HG03025 (cell line): ENCODE data around the gene WNT7A.

ENCODE experiments used
- ATAC-seq: cut with Tn5 transposase; IDR thresholded peaks from one replicate; pipeline ENCODE4 v1.9.1; 2021; ENCODE audit warnings: mild to moderate bottlenecking, moderate library complexity; ENCODE audit not compliant: unreplicated experiment, low FRiP score

The WNT7A gene

DNA sequence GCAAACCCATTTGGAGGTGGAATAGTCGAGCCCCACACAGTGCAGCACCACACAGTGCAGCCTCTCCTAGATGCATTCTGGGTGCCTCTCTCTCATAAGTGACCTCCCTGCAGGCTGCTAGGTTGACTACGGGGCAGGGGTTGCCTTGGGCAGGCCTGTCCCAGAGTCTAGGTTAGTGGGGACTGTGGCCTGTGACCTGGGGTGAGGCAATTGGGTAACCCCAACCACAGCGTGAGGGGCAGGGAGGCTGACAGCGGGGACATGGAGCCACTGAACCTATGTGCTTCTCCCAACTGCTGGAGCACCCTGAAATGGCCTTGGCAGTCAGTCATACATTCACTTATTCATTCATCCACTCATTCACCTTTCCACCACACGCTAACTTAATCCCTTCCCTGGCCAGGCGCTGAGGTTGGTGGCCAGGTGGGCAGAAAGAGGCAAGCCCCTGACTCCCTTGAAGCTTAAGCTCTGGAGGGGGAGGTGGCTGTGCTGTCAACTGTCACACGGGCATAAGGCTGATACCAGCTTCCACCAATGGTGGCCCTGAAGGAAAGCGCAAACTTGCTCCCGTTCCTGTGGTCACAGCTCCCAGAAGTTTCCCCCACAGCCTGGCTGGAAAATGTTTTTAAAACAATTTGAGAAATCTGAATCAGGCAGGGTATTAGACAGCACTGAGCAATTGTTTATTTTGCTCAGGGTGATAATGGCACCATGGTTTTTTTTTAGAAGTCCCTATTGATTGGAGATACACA, 46.2 kb downstream of the WNT7A start:
- no peak for ATAC-seq

DNA sequence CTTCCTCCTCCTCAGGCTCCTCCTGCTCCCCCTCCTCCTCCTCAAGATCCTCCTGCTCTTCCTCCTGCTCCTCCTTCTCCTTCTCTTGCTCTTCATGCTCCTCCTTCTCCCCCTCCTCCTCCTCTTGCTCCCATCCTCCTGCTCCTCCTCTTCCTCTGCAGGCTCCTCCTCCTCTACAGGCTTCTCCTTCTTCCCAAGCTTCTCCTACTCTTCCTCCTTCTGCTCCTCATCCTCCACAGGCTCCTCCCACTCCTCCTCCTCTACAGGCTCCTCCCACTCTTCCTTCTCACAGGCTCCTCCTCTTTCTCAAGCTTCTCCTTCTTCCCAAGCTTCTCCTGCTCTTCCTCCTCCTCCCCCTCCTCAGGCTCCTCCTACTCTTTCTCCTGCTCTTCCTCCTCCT, 47.7 kb downstream of the WNT7A start:
- no peak for ATAC-seq

DNA sequence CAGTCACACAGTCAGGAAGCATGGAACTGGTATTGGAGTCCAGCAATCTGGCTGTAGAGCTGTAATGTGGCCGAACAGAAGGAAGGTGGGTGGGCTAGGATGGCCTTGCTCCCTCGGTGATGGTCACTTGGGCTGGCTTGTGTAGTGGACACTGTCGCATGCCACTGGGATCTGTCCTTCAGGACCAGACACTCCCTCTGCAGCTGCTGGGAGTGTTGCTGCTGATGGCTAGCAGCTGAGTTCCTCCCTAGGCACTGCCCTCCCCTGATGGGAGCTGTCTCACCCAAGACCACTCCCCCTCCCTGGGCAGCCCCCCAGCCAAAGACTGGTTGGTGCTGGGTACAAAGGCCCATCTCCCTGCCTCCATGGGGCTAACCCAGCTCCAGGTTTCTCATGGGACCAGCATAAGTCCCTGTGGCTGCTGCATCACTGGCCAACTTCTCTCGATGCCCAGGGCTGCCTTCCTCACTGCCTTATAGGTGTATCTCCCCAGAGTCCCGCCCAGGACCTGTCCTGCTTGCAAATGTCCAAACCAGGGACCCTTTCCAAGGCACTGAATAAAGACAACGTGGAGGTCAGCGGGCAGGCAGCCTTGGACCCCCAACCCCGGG, 48.4 kb downstream of the WNT7A start:
- no peak for ATAC-seq

DNA sequence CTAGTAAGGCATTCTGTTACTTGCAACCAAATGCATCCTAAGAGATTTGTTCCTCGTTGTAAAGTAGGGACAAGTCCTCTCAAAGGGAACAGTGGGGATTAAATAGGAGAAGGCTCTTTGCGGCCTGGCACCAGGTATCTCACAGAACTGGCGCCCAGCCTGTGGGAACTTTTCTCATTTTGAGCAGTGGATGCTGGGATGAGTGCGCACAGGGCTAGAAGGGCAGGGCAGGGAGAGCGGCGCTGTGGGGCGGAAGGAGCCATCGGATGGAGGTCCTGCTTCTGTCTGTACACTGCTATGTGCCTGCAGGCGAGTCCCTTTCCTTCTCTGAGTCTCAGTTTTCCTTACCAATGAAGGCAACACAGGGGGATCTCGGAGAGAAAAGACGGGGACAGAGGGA, 50.6 kb downstream of the WNT7A start:
- no peak for ATAC-seq

DNA sequence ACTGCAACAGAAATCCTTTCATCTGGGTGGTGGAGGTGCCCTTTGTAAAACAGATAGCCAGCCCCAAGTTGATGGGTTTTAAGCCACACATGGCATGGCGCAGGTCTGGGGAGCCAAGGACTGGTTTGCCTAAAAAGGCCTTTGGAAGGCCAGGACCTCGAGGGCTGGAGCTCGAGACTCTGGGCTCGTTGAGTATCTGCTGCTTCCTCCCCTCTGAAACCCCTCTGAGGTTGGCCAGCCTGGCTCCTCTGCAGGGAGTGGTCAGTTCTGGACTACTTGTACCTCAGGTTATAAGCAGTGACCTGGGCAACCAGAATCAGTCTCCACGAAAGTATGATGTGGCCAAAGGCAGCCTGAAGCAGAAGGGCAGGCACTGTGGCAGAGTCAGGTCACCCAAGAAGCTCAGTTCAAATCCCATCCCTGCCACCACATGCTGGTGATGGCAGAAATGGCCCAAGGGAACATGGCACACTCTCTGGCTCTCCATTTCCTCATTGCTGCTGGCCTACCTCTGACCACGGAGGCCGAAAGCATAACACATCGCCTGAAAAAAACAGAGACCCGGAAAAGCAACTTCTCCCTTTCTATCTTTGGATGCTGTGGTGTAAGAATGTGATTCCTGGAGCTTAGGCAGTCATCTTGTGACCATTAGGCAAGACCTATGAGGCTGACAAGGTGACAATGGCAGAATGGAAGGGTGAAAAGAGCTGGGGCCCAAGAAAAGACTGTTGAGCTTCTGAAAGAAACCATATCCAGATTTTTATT, 51.2 kb downstream of the WNT7A start:
- no peak for ATAC-seq

DNA sequence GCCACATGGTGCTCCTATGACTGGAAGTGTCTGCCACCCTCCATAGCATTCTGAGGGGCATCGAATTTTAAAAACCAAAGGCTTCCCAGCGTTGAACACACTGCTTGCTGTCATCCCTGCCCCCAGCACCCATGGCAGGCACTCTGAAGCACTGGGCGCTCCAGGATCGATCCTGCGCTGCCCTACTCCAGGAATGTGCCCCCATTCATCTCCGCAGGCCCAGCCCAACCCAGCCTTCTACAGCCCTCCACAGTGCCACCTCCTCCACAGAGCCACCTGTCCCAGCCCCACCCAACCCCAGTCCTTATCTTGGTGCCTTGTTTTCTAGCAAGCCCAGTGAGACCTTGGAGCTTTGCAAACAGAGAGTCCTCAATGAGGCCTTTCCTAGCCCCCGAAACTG, 52.2 kb downstream of the WNT7A start:
- no peak for ATAC-seq

DNA sequence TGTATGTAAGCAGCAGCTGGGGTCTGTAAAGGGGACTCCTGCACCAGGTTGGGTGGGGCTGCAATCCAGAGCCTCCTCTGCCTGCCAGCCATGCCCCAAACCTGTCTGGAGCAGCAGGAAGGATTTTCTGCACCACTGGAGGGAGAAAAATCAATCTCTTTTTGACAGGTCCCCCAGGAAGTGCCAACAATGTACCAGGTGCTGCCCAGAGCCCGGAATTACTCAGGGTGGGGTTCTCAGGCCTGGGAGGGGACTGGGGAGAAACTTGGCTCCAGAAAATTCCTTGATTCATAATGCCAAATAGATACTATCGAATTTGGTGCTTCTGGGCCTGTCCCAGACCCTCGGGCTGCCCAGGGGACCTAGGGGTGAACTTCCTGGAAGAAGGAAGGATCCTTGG, 52.6 kb downstream of the WNT7A start:
- no peak for ATAC-seq

DNA sequence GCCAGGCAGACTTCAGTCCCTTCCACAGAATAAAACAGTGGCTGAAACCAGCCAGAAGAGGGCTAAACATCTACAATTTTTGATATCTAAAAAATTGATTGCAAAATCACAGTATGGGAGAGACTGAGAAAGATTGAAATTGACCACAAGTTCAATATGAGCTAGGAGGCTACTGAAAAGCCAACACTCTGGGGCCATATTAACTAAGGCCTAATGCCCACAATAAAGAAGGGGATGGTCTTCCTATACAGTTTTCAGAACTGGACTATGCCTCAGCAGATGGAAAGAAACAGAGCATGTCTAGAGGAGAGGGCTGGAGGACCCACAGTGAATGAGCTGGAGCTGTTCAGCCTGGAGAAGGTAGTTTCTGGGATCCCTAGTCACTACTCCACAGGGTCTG, 53.2 kb downstream of the WNT7A start:
- ATAC-seq = no peak

DNA sequence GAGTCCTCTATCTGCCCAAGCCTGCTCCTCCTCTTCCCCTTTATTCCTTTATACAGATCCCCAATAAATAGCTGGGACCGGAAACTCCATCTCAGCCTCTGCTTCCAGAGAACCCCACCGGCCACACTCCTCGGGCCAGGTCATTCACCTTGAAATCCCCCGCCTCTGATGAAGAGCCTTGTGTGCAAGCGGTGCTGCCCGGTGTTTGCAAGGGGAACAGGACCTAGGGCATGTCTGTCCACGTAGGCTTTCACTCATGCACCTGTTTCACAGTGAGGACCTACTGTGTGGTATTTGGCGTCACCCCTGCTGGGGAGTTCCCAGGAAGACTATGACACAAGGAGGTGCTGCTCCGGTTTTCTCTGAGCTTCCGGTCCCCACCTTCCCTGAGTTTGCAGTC, 54.0 kb downstream of the WNT7A start:
- no peak for ATAC-seq

DNA sequence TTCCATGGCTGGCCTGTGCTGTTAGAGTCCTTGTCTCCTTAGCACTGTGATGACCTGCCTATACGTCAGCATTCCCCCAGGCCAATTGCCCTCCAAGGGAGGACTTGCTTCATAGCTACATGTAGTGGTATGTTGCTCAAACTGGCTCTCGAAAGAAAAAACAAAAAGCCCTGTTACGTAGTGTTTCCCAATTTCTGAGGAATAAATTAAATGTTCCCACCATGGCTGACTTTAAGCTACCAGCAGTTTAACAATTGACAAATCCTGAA, 54.6 kb downstream of the WNT7A start:
- ATAC-seq = no peak

DNA sequence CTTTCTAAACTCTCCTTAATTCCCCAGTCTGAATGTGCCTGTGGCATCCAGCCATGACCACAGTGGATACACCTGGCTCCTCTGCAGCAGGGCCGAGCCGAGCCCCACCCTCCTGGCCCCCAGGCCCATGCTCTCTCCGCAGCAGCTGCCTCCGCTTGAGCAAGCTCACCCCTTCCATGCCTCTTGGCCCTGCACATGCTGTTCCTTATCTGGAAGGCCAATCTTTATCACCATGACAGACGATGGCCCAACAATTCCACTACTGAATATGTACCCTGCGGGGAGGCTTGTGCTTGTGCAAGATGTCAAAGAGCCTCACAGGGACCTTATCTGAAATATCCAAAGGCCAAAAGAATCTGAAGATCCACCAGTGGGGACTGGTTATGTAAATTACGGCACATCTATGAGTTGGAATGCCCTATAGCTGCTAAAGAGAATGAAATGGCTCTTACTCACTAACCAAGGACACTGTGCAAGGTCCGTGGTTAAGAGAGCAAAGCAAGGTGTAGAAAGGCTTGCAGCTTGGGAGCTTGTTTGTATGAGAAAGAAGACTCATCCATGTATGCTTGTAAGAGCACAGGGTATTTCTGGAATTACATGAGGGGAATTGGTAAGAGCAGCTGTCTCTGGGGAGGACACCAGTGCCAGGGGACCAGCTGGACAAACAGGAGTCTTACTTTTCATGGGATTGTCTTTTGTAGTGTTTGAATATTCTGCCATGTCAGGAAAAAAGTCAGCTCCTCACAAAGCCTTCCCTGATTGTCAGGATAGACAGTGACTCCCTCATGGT, 55.2 kb downstream of the WNT7A start:
- ATAC-seq = no peak

DNA sequence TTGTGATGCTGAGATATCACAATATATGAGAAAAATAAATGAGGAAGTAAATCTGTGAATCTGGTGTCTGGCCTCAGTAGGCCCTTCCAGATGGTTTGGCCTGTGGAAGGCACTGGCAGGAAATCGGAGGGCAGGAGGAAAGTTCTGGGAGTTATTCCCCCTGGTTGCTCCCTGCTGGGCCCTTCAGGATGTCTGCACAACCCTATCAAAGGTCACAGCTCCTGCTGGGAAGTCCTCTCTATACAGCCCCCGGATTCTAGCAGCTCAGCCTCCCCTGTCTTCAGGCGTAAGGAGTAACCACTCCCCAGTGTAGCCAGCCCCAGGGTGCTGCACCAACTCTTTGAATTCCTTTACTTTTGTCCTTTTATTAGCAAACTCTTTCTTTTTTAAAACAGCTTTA, 56.2 kb downstream of the WNT7A start:
- ATAC-seq = no peak

DNA sequence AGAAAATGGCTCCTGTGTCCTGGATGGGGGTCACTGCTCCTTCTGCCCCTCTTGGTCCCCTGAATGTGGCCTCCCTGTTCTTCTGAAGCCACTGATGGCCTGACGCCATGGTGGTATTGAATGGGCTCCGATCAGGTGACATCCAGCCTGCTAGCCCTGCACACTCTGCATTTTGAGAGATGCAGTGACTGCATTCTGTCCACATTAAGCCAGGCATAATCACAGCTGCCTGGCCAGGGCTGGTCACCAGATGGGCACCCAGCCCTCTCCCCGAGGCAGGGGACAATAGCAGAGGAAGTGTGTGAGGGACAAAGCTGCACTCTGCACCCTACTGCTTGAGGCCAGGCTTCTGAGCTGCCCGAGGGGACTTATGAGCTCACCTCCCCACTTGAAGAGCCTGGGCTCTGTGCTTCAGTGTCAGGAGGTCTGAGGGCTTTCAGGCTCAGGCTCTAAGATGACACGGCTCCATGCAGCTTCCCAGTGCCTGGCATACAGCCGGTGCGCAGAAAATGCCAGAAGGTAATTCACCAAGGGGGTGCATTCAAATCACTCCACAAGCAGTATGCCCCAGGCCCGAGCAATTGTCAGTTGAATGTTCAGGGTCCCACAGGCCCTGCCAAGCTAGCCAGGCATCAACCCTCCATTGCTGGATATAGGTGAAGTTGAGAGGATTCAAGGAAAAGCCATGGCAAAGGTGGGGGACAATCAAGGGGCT, 56.8 kb downstream of the WNT7A start:
- ATAC-seq = no peak

DNA sequence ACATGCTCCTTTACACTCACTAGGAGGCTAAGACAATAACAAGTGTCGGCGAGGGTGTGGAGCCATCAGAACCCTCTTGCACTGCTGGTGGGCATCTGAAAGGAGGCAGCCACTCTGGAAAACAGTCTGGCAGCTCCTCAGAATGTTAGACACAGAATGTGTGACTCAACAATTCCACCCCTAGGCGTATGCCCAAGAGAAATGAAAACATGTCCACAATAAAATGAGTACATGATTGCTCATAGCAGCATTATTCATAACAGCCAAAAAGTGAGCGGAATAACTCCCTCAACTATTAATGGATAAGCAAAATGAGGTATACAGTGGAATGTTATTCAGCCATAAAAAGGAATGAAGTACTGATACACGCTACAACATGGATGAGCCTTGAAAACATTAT, 57.8 kb downstream of the WNT7A start:
- ATAC-seq = no peak

DNA sequence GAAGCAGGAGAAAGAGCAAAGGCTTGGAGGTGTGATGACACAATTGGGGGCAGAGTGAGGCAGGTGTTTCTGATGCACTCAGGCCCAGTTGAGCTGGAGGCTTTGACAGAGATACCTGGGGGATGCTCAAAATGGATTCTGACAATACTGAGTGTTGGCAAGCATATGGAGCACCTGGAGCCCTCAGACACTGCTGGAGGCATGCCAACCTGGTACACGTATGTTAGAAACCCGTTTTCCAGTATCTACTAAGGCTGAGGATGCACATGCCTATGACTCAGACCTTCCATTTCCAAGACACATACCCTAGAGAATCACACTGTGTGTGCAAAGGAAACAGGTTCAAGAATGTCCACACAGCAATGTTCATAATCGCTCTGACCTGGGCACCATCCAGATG, 58.7 kb downstream of the WNT7A start:
- no peak for ATAC-seq

DNA sequence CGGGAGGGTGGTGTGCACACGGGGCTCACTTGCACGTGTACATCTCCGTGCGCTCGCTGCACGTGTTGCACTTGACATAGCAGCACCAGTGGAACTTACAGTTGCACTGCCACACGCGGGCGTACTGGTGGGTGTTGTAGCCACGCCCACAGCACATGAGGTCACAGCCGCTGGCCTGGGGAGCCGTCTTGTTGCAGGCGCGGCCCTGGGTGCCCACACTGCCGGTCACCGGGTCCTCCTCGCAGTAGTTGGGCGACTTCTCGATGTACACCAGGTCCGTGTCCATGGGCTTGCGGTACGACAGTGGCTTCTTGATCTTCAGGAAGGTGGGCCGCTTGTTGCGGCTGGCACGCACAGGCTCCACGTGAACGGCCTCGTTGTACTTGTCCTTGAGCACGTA, 61.0 kb downstream of the WNT7A start:
- no peak for ATAC-seq

DNA sequence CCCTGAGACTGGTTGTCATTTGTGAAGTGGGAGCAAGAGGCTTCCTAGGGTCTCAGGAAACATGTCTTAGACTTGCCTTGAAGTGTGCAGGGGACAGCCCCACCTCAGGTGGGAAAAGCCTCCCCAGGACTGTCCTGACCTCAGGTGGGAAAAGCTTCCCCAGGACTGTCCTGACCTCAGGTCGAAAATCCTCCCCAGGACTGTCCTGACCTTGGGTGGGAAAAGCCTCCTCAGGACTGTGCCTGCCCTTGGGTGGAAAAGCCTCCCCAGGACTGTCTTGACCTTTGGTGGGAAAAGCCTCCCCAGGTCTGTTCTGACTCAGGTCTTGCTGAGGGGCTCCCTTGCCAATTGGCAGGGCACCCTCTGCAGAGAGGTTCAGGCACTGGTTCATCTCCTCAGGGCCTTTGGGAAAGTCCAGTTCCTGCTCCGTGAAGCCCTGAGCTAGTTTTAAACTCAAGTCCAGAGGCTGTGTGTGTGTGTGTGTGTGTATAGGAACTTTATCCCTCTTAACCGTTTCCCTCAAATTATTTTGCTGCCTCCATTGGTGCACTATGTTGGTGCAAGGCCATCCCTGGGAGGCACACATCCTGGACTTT, 64.7 kb downstream of the WNT7A start:
- ATAC-seq = no peak

DNA sequence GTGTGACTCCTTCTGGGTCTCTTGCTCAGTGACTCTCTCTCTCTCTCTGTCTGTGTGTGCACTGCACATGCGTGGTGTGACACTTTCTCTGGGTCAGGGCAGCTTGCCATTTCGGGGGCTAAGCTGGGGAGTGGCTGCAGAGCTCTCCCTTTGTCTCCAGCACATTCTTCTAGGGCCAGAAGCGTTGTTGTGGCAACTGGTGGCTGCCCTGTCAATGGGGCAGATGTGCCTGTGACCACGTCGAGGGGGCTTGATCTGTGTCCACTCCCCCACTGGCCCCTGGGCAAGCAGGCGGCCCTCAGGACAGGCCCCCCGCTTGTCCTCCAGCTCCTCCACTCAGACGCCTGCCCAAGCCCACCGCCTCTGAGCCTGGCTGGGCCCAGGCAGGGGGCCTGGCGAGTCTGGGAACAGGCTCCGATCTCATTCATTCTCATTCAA, 67.8 kb downstream of the WNT7A start:
- ATAC-seq = no peak

DNA sequence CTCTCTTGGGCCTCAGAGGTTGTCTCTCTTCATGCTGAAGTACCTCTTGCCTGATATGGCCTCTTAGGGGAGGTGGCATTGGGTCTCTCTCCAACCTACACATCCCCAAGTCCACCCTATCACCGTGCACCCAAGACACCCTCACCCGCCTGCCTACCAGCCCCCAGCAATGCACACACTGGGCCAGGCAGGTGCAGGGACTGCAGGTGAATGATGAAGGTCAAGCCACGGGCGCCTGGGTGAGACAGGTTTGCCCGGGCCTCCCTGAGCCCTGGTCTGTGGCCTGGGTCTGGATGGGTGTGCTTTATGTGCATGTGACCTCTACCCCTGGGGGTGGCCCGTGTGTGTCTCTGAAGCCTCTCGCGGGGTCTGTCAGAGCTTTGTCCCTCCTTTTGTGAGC, 68.3 kb downstream of the WNT7A start:
- no peak for ATAC-seq

DNA sequence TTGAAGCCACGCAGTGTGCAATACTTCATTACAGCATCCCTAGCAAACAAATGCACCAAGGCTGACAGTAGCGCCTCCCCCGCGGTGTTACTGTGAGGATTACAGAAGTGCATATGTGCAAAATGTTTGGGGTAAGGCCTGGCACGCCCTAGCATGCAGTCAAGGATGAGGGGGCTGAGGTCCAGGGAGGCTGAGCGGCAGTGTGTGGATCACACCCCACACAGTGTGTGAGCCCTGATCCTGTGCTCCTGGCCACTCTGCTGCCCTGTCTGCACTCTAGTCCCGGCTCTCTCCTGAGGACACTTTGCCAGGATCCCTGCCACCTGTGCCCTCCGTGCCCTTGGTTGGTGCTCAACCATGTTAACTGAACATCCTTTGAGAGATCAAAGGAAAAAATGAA, 71.3 kb downstream of the WNT7A start:
- ATAC-seq = no peak
